AG09309 (cell line): ENCODE measurements around the gene ROMO1.

Source experiments
- DNase-seq: peaks from one replicate; pipeline ENCODE4 v3.0.0-alpha.2; 2010; ENCODE audit warnings: low read depth
- H3K4me3 ChIP-seq: 2 replicates; pipeline ENCODE4 v1.5.1; 2011; ENCODE audit warnings: mild to moderate bottlenecking, low read depth, low read length, moderate library complexity; ENCODE audit not compliant: control insufficient read depth
- TF ChIP-seq, protein P1 (sequence below): IDR thresholded peaks from 2 replicates; pipeline ENCODE4 v1.5.1; 2011; ENCODE audit warnings: mild to moderate bottlenecking, low read depth, low read length, inconsistent platforms; ENCODE audit not compliant: insufficient read depth, control insufficient read depth; ENCODE audit errors: missing control alignments

ROMO1 gene

DNA sequence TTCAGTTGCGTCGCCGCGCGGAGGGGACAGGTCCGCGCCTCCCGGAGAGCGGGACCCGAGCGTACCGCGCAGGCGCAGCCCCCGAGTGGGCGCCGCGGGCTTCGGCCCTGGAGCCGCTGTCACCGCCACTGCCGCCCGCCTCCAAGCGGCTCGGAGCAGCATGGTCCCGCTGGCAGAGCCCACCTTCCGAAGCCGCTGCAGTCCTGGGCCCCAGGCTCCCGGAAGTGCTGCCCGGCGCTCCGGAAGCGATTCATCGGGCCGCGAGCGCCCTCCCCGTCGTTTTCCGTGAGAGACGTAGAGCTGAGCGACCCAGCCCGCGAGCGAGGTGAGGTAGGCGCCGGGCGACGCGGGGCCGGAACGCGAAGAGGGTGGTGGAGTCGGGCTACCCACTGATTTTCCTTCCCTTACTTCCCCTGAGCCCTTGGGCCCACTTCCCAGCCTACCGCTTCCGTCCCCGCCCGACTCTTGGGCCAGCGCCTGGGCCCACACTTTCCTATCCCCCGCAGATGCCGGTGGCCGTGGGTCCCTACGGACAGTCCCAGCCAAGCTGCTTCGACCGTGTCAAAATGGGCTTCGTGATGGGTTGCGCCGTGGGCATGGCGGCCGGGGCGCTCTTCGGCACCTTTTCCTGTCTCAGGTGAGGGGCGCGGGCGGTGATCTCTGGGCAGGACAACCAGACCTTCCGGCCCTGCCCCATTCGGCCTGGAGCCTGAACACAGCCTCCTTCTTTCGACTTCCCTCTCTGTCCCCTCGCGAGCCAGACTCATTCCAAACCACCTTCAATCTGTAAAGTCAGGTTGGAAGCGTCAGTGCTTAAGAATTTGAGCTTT, at the start of gene ROMO1, which contains the start of gene NFS1:
ROMO1 (plus strand) TSS at position 279 of the 830 bp plus-strand sequence; CDS start at position 507, 228 bp downstream.
NFS1 (minus strand) TSS at position 226 of the 830 bp plus-strand sequence; CDS start at position 162, 64 bp downstream.
- peak; percentile 11 for DNase-seq
- TF ChIP-seq, protein P1, sequence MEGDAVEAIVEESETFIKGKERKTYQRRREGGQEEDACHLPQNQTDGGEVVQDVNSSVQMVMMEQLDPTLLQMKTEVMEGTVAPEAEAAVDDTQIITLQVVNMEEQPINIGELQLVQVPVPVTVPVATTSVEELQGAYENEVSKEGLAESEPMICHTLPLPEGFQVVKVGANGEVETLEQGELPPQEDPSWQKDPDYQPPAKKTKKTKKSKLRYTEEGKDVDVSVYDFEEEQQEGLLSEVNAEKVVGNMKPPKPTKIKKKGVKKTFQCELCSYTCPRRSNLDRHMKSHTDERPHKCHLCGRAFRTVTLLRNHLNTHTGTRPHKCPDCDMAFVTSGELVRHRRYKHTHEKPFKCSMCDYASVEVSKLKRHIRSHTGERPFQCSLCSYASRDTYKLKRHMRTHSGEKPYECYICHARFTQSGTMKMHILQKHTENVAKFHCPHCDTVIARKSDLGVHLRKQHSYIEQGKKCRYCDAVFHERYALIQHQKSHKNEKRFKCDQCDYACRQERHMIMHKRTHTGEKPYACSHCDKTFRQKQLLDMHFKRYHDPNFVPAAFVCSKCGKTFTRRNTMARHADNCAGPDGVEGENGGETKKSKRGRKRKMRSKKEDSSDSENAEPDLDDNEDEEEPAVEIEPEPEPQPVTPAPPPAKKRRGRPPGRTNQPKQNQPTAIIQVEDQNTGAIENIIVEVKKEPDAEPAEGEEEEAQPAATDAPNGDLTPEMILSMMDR = peak; percentile 9
- H3K4me3 ChIP-seq = peak within 1 kb of the TSS; percentile 95

GRCh38 chr20:35650632-35651031, 48.6 kb upstream of the ROMO1 start:
- no peak for DNase-seq
- H3K4me3 ChIP-seq = no peak overlapping the region
- TF ChIP-seq, protein P1 = no peak

DNA sequence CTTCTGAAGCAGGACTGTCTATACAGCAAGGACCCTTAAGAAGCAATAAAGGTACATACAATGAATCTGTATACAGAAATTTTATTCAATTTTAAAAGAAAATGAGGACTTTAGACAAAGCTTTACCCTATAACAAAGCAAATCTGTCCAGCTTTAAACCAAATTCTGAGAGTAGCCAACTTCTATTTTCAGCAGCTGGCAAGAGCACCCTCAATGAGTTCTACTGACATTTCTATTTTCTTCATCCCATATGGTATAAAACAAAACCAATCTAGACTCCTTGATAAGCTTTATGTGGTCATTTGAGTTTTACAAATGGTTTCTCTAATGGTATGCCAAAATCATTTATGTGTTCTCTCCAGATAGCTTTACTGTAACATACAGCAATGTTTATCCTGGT, 47.2 kb upstream of the ROMO1 start:
- DNase-seq = no peak
- no peak overlapping the region for H3K4me3 ChIP-seq

DNA sequence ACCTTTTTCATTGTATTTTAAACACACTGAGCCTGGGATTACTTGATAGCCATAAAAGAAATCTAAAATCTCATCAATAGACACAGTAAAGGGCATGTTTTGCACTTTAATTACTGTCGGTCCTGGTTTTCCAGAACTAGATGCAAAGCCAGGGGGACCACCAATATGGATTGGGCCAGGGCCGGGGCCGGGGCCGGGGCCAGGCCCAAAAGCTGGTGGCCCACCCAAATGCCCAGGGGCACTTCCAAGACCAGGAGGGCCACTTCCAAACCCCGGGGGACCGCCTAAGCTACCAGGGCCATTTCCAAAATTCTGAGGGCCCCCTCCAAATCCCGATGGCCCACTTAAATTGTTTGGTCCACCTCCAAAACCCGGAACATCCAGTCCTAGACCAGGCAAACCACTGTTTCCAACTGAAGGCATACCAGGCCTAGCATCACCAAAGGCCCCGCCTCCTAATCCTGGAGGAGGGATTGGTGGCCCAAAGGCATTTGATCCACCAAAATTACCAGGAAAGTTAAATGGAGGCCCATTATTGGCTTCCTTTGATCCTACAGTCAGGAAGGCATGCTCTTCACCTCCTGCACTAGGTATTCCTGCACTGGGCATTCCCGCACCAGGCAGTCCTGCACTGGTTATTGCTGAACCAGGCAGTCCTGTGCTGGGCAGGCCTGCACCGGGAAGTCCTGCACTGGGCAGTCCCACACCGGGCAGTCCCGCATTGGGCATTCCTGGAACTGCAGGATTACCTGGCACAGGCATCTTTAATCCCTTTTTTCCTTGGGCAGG, 46.4 kb upstream of the ROMO1 start:
- no peak for DNase-seq
- TF ChIP-seq, protein P1 = no peak
- no peak overlapping the region for H3K4me3 ChIP-seq

More for the DNA sequence above, 47.2 kb upstream of the ROMO1 start:
- TF ChIP-seq, protein P1 = no peak

DNA sequence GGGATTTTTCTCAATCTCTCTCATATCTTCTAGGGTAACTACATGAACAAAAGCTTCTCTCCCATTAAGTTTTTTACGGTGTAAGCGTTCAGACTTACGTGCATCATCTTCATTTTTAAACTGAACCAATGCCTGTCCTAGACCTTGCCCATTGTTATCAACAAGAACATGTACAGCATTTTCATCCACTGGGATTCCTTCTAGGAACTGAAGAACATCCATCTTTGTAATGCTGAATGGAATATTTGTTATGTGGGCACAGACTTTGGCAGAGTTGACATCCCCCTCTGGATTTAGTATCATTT, 45.8 kb upstream of the ROMO1 start:
- DNase-seq = no peak
- no peak overlapping the region for H3K4me3 ChIP-seq
- TF ChIP-seq, protein P1 = no peak

DNA sequence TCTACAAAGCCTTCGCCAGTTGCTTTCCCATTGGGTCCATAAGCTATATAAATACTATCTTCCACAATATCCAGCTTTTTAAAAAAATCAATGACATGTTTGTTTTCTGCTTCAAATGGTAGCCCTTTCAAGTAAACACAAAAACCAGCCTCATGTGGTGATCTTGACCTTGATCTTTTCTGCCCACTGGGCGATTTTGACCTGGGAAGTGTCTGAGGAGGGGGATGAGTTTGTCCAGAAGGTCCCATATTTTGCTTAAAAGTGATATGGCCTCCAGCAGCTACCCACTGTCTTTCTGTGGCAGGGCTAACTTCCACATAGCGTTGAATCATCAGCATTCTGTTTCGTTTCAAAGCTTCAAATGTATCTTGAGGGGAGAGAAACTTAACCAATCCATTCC, 45.3 kb upstream of the ROMO1 start:
- no peak for DNase-seq
- TF ChIP-seq, protein P1 = no peak
- no peak overlapping the region for H3K4me3 ChIP-seq
